ENCODE data around the gene KIAA1755.

GRCh38 chr20:38250609-38251008 is 9.9 kb downstream of the KIAA1755 start:
- TF ChIP-seq POLR2A (IDR thresholded peaks at IDR 0.05) (no peak), CTCF (IDR thresholded peaks at IDR 0.05) (no peak)

Data from body of pancreas (tissue), 4 donors.